Measurements from ENCODE around the gene NR2C2AP.

Gene NR2C2AP

DNA sequence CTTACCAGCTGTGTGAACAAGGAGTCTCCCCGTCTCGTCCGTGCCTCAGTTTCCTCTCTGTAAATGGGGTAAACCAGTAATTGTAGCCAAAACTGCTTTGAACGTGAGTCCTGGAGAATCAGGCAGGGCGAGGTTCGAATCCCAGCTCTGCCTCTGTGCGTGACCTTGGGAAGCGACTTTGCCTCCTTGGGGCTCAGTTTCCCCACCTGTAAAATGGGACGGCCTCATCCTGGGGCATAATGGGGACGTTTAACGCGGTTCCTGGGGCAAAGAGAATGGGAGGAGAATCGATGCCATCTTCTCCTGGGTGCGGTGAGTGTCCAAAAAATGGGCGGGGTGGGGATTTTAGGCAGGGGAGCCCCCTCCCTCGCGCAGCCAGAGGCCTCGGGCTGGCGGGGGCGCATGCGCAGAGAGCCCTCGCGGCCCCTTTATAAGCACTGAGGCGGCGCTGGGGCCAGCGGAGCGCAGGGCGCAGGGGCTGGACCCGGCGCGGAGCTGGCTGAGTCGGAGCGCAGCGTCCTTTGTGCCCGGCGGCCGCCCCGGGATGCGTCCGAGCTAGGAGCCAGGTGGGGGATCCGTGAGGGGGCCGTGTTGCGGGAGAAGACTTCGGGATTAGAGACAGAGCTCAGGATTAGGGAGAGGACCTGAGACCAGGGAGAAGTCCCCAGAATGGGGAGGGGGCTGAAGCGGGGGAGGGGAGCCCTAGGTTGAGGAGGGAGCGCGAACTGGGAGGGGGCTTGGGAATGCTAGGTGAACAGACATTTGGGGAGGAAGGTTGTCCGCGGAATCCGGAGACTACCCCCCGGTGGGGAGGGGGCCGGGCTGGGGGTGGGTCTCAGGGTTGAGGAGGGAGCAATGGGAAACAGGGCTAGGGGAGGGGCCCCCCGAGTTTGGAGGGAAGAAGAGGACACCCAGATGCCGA, 8.5 kb upstream of the NR2C2AP start, which contains the start of gene NCAN:
TSS of gene NCAN (plus strand) at position 460 of the 922 bp plus-strand sequence. CDS start 4,996 bp downstream, outside the sequence.
- Histone ChIP-seq H3K9ac (no peak within 1 kb of the TSS), H3K4me3 (IDR thresholded peaks at IDR 0.05; ENCODE audit: insufficient read depth, low read depth, low read length) (no peak within 1 kb of the TSS), H3K4me2 (no peak within 1 kb of the TSS), H3K36me3 (ENCODE audit: insufficient read depth) (no peaks in the 10 kb centered on the region), H2AFZ (ENCODE audit: low read depth) (no peak within 1 kb of the TSS), H3K79me2 (ENCODE audit: insufficient read depth, low read depth) (no peaks in the 10 kb centered on the region), H3K4me1 (ENCODE audit: low read depth, poor library complexity, severe bottlenecking) (peaks cover 13% of the 10 kb centered on the region), H3K27ac (no peak within 1 kb of the TSS), H3K27me3 (ENCODE audit: insufficient read depth, low read depth) (peaks cover 14% of the 10 kb centered on the region; the same call in 1 of the 2 replicates), H4K20me1 (ENCODE audit: insufficient read depth) (no peaks in the 10 kb centered on the region)
- TF ChIP-seq, protein P1, sequence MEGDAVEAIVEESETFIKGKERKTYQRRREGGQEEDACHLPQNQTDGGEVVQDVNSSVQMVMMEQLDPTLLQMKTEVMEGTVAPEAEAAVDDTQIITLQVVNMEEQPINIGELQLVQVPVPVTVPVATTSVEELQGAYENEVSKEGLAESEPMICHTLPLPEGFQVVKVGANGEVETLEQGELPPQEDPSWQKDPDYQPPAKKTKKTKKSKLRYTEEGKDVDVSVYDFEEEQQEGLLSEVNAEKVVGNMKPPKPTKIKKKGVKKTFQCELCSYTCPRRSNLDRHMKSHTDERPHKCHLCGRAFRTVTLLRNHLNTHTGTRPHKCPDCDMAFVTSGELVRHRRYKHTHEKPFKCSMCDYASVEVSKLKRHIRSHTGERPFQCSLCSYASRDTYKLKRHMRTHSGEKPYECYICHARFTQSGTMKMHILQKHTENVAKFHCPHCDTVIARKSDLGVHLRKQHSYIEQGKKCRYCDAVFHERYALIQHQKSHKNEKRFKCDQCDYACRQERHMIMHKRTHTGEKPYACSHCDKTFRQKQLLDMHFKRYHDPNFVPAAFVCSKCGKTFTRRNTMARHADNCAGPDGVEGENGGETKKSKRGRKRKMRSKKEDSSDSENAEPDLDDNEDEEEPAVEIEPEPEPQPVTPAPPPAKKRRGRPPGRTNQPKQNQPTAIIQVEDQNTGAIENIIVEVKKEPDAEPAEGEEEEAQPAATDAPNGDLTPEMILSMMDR (conservative IDR thresholded peaks at IDR 0.05; ENCODE audit: low read depth, low read length) = no peak

DNA sequence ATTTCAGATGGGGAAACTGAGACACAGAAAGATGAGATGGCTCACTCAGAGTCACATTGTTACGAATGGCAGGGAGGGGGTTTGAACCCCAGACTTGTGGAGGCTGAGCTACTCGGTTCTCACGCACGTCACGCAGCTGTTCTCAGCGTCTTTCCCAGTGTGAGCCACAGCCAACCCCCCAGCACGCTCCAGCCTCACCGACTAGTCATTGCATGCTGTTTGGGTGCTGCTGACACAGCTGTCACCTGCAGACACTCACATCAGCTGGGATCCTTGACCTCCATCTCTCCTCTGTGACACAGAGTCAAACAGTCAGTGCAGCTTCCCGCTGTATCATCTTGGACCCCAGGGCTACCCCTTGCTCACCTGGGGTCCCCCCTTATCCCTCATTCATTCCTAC, 6.2 kb upstream of the NR2C2AP start:
- Histone ChIP-seq H3K27me3 (ENCODE audit: insufficient read depth, low read depth) (peaks cover 14% of the 10 kb centered on the region; the same call in 1 of the 2 replicates), H3K4me1 (ENCODE audit: low read depth, poor library complexity, severe bottlenecking) (peaks cover 13% of the 10 kb centered on the region)
- TF ChIP-seq, protein P1 (conservative IDR thresholded peaks at IDR 0.05; ENCODE audit: low read depth, low read length) = no peak

DNA sequence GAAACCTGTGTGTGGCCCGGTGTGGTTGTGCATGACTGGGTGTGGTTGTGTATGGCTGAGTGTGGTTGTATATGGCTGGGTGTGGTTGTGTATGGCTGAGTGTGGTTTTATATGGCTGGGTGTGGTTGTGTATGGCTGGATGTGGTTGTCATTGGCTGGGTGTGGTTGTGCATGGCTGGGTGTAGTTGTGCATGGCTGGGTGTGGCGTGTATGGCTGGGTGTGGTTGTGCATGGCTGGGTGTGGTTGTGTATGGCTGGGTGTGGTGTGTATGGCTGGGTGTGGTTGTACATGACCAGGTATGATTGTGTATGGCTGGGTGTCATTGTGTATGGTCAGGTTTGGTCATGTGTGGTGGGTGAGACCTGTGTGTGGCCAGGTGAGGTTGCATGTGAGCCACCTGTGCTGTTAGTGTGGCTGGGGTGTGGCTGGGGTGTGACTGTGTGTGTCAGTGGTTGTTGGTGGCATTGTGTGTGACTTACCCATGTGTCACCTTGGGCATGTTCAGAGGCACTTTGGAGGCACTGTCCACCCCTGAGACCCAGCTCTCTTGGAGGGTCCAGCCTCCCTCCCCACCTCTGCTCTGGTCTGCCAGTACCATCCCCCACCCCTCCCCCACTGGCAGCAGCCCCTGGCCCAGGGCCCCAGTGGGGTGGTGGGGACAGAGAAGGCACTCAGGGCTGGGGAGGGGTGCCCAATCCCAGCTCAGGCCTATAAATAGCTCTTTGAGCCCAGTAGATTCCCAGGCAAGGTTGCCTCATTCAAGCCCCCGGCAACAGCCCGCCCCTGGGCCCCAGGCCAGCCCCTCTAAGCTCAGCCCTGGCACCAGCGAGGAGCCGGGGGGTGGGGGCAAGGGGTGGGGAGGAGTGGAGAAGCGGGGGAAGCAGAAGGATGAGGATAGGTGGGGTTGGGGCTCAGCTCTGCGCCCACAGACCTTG, 4.7 kb upstream of the NR2C2AP start:
- no peak overlapping the region for H3K4me2 ChIP-seq
- H2AFZ ChIP-seq (ENCODE audit: low read depth) = no peak overlapping the region
- no peak overlapping the region for H3K4me3 ChIP-seq (IDR thresholded peaks at IDR 0.05; ENCODE audit: insufficient read depth, low read depth, low read length)
- TF ChIP-seq, protein P1 (conservative IDR thresholded peaks at IDR 0.05; ENCODE audit: low read depth, low read length) = no peak
- peaks cover 2% of the 10 kb centered on the region; the same call in 1 of the 2 replicates for H3K79me2 ChIP-seq (ENCODE audit: insufficient read depth, low read depth)
- H3K27me3 ChIP-seq (ENCODE audit: insufficient read depth, low read depth) = peaks cover 11% of the 10 kb centered on the region; the same call in 1 of the 2 replicates
- no peaks in the 10 kb centered on the region for H3K36me3 ChIP-seq (ENCODE audit: insufficient read depth)
- H3K27ac ChIP-seq = no peak overlapping the region
- no peak overlapping the region for H3K9ac ChIP-seq
- H3K4me1 ChIP-seq (ENCODE audit: low read depth, poor library complexity, severe bottlenecking) = peaks cover 13% of the 10 kb centered on the region
- H4K20me1 ChIP-seq (ENCODE audit: insufficient read depth) = no peaks in the 10 kb centered on the region

More for the DNA sequence above, 6.2 kb upstream of the NR2C2AP start:
- no peak overlapping the region for H3K27ac ChIP-seq
- H3K36me3 ChIP-seq (ENCODE audit: insufficient read depth) = no peaks in the 10 kb centered on the region
- H3K9ac ChIP-seq = no peak overlapping the region
- H3K4me2 ChIP-seq = peak overlapping the region; percentile 21; the same call in 1 of the 2 replicates
- H3K79me2 ChIP-seq (ENCODE audit: insufficient read depth, low read depth) = no peaks in the 10 kb centered on the region
- no peak overlapping the region for H3K4me3 ChIP-seq (IDR thresholded peaks at IDR 0.05; ENCODE audit: insufficient read depth, low read depth, low read length)
- no peak overlapping the region for H2AFZ ChIP-seq (ENCODE audit: low read depth)
- H4K20me1 ChIP-seq (ENCODE audit: insufficient read depth) = no peaks in the 10 kb centered on the region

DNA sequence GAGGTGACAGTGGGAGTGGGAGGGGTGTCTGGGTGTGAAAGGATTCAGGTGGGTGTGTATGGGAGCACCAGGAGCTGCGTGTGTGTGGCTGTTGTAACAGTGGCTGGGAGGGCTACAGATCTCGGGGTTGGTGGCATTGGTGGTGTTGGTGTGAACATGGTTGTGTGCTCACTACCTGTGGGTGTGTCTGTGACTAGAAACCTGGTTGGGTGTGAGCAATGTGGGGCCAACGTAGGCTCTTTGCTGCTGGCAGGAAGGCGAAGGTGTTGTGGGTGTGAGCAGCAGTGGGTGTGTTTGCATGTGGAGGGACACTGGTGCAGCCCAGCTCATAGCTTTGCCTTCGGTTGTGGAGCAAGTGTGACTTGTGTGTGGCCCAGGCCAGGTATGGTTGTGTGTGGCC, 3.7 kb upstream of the NR2C2AP start:
- H3K27ac ChIP-seq = no peak overlapping the region
- H2AFZ ChIP-seq (ENCODE audit: low read depth) = no peak overlapping the region
- H3K4me1 ChIP-seq (ENCODE audit: low read depth, poor library complexity, severe bottlenecking) = peaks cover 13% of the 10 kb centered on the region
- H3K9ac ChIP-seq = no peak overlapping the region
- H3K27me3 ChIP-seq (ENCODE audit: insufficient read depth, low read depth) = peaks cover 11% of the 10 kb centered on the region; the same call in 1 of the 2 replicates
- H3K4me3 ChIP-seq (IDR thresholded peaks at IDR 0.05; ENCODE audit: insufficient read depth, low read depth, low read length) = no peak overlapping the region
- no peaks in the 10 kb centered on the region for H3K36me3 ChIP-seq (ENCODE audit: insufficient read depth)
- TF ChIP-seq, protein P1 (conservative IDR thresholded peaks at IDR 0.05; ENCODE audit: low read depth, low read length) = no peak
- no peak overlapping the region for H3K4me2 ChIP-seq
- H4K20me1 ChIP-seq (ENCODE audit: insufficient read depth) = no peaks in the 10 kb centered on the region
- H3K79me2 ChIP-seq (ENCODE audit: insufficient read depth, low read depth) = peaks cover 12% of the 10 kb centered on the region; the same call in 1 of the 2 replicates
